CD4-positive, alpha-beta T cell treated with Interleukin-12 subunit alpha and Interleukin-12 subunit beta, for 1 hour (primary cell): ENCODE measurements around the gene PRSS1.
"Not testable (repeated sequence)": the region's sequence is repeated elsewhere in the genome, so short reads cannot be mapped to it uniquely, and the experiment has no call there.

Source experiments
- DNase-seq: peaks from one replicate; pipeline ENCODE4 v3.0.0-alpha.2; 2020

The PRSS1 gene

DNA sequence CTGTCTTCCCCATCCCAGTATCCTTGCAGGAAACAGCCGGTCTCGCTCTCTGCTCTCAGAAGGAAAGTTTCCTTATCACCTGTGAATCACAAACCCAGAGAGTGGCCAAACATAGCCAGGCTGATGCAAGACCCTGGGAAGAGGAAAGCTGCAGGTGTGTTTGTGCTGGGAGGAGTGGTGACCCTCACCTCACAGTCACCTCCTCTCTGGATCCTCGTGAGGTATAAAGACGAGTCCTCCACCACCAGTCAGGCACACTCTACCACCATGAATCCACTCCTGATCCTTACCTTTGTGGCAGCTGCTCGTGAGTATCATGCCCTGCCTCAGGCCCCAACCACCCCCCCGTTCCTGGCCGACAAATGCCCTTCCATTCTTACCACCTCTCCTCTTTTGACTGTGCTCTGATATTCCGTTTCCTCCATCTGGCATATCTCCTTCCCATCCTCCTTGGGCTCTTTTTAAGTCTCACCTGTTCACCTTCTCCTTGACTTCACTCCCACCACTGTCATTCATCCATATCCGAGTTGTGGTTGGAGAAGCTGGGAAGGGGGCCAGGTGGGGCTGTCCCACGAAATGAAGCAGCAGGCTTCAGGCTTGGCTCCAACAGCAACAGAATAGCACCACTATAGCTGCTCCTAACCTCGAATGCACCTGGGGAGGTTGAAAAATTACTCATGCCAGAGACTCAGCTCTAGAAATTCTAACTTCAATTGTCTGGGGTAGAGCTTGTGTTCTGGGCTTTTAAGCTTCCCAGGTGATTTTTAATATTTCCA lies at the start of gene PRSS1:
TSS of gene PRSS1 (plus strand) at position 255 of the 776 bp plus-strand sequence. CDS start at position 268, 13 bp downstream.
- no peak for DNase-seq

DNA sequence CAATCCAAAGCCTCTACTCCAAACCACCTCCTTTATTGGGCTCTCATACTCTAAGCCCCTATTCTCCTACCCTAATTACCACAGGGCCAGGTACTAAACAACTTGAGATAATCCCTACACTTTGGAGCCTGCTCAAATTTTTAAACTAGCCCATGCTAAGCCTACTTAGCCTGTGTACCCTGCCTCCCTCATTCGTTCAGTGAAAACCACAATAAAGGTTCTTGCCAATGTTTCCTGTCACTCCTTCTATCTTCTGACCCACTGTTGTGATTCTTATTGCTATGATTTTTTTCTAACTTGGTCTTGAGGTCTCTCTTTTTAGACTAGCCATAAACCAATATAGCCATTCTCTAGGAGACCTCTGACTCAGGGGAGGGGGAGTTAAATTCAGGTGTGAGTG lies 48.3 kb upstream of the PRSS1 start:
- not testable (repeated sequence) for DNase-seq

DNA sequence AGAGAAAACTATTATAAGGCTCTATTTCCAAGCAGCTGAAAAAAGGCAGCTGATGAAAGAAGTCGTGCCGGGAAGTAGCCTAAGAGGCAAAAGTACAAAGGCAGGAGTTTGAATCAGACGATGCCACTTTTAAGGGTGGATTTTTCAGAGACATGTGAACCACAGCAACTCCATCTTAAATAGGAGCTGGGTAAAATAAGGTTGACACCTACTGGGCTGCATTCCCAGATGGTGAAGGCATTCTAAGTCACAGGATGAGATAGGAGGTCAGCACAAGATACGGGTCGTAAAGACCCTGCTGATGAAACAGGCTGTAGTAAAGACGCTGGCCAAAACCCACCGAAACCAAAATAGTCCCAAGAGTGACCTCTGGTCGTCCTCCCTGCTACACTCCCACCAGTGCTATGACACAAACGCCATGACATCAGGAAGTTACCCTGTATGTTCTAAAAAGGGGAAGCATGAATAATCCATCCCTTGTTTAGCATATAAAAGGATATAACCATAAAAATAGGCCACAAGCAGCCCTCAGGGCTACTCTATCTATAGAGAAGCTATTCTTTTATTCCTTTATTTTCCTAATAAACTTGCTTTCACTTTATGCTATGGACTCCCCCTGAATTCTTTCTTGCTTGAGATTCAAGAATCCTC lies 45.5 kb upstream of the PRSS1 start:
- DNase-seq, result no peak

DNA sequence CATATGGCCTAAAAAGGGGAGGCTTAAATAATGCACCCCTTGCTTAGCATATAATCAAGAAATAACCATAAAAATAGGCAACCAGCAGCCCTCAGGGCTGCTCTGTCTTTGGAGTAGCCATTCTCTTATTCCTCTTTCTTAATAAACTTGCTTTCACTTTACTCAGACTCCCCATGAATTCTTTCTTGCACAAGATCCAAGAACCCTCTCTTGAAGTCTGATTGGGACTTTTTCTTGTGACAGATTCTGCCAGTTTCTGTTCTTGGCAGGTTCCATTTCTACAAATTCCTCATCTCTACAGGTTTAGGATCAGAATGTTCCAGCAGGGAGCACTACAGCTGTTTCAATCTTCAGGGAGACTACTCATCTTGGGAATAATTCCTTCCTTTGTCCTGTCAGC lies 40.5 kb upstream of the PRSS1 start:
- not testable (repeated sequence) for DNase-seq

DNA sequence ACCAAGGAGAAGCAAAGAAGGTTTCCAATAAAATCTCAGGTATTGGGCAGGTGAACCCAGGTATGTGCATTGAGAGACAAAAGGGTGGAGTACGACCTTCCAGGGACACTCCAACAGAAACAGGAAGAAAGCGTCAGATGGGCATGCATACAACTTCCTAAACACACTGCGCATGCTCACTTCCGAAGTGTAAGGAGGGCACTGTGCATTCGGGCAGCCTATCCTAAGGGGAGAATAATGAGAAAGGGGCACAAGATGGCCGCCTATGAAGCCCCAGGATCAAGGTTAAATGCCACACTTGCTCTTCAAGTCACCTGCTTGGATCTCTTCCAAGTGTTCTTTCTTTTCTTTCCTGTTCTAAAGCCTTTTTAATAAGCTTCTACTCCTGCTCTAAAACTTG lies 39.4 kb upstream of the PRSS1 start:
- no peak for DNase-seq

DNA sequence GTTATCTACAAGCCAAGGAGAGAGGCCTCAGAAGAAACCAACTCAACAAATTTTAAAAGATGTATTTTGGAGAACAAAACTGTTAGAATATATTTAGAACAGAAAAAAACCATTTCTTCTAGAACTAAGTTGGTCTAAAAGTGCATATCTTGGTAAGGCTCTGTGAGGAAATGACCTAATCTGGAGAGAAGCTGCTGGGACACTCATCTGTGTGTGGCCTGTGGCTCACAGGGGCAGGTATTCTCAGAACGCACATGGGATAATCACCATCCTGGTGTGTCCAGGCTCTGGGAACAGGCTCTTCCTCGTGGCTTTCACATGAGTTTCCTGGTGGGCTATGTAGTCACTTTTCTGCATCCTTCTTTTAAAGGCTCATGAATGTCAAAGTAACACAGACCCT lies 38.1 kb upstream of the PRSS1 start:
- DNase-seq, result no peak

DNA sequence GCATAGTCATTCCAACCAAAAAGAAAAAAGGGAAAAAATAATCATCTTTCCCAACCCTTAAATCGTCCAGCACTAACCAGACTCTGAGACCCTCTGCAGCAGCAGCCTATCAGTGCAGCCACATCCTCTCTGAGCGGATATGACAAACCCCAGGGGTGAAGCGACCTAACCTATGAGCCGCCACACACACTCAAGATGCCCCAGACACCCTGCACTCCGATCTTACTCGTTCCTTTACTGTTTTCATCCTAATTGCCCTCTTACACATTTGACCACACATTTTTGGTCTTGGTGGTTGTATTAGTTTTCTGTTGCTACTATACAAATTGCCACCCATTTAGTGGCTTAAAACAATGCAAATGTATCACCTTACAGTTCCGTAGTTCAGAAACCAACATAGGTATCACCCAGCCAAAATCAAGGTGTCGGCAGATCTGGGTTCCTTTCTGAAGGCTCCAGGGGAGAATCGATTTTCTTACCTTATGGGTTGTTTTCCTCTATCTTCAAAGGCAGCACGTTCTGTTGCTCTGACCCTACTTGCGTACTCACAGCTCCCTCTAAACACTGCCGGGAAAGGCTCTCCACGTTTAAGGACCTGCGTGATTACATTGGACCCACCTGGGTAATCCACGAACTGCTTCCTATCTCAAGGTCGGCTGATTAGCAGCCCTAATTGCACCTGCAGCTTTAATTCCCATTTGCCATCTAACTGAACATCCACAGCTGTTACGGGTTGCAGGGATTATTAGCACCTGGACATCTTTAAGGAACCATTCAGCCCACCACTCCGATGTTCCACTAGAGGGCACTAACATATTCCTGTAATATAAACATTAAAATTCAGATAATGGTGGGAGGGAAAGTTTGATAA lies 37.3 kb upstream of the PRSS1 start:
- peak; percentile 54 for DNase-seq

DNA sequence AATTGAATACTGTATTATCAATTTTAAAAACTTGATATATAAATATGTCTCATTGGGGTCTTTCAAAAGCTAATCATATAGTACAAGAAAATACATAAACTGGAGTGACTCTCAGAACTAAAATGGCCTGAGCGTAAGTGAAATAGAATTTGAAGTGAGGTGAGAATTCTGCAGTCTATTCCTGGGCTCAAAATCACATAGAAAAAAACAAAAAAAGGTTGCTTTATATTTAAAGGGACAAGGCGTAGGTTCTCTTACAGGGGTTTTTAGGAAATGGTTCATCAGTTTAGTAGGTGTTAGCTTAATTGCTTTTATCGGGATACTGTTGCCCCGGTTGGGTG lies 36.7 kb upstream of the PRSS1 start:
- no peak for DNase-seq

DNA sequence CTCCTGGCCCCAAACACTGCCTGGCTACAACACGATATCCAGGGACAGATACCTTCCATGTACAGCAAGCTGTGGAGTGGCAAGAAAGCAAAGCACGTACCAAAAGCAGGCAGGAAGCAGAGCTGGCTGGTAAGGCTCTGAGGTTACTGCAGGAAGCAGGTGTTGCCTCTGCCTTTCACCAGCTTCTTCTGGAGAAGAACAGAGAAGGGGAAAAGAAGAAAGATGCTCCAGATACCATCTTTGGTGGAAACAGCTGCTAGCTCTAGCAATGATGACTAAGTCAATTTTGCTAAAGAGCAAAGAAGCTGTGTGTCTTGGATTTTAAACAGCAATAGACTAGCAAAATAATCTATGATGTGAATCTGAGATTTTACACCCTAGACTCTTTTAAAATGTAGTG lies 34.9 kb upstream of the PRSS1 start:
- peak; percentile 53 for DNase-seq

DNA sequence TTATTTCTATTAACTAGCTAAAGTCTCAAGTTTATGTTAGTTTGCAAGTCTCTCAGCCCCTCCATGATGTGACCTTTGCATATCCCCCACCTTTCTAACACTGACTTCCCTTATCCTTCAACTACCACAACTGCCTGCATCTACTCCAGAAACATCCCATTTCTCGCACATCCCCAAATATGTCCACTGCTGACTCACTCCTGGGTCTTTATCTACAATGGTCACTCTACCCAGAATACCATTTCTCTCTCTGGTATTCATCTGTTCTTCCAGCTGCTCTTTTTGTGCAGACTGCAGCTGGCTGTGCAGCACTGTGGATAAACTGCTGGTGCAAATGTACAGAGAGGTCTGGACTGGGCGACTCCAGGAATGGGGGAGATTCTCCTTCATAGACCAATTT lies 32.7 kb upstream of the PRSS1 start:
- DNase-seq, result no peak

DNA sequence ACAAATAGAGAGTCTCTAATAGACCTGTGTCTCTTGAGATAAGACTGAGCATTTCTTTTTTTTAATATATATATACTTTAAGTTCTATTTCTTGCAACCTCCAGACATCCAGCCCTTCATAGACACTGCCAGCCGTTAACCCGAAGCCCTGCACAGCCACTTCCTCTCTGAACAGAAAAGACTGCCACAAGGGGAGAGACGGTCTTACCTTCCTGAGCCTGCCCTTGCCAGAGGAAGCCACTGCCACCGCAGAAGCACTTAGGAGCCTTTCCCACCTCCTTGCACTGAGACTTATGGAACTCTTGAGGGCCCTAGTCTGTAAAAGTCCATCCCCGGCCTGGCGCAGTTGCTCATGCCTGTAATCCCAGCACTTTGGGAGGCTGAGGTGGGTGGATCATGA lies 31.8 kb upstream of the PRSS1 start:
- DNase-seq, result peak; percentile 36

DNA sequence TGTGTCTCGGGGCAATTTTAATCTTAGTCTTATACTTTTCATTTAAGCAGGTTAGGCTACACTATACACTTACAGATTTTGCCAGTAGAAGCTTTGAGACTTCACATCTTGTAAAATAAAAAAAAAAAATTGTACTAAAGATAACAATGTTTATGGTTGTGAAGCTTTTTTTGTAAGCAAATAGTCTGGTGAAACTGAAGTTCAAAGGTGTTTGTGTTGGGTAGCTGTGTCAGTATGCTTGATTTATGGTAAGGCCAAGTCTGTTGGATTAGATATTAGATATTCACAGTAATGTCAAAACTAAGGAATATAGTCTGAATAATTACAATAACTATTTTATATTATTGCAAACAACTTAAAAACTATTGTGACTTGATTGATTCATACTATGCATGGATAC lies 31.0 kb upstream of the PRSS1 start:
- DNase-seq, result no peak

DNA sequence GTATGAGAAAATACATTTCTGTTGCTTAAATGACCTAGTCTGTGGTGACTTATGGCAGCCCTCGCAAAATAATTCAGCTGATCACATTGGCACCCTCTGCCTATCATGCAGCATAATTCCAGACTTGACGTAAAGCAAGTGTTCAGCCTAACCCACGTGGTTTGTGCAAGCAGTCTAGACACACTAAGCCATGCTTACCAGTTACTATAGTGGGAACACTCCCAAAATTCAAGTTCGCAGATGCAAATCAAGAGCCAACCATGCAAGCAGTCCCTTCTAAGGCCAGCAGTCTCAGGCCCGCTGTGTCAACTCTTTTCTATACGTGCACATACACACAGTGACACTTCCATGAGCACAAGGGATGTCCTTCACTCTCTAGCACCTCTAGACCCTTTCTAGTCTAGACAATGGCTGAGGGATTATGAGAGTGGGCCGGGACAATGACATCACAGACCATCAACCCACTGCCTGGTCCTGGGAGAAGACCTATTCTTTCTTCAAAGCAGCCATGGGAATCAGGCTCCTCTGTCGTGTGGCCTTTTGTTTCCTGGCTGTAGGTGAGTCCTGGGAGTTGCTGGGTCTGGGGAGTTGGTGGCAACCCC lies 29.0 kb upstream of the PRSS1 start:
- DNase-seq, result no peak

DNA sequence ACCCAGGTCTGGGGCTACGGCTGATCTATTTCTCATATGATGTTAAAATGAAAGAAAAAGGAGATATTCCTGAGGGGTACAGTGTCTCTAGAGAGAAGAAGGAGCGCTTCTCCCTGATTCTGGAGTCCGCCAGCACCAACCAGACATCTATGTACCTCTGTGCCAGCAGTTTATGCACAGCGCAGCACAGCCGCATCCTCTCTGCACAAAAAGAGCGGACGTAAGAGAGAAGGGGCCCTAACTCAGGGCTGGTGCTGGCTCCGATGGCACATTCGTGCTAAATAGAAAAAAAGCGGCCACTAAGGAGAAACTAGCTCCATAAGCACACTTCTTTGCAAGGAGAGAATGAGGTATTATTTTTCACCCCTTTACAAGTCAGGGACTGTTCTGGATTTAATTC lies 28.3 kb upstream of the PRSS1 start:
- DNase-seq, result no peak

DNA sequence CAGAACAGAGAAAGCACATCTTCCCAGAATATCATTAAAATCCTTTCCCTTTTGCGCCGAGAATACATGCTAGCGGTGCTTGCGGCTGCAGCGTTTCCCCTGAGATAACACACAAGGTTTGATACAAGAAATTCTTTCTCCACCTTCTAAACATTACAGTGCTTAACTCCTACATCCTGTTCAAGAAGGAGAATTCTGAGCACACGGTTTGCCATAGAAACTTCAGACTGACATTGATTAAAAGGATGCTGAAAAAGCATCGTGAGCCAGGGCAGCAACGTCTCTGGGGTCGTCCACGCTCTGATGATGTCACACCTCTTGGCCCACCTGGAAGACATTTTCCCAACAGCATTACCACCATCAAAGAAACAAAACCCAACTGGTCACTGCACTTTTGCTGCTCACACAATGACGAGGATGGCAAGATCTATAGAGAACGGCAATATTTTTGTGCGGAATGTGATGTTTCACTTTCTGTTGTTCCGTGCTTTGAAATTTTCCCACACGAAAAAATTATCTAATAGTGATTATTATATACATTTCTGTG lies 27.0 kb upstream of the PRSS1 start:
- no peak for DNase-seq

DNA sequence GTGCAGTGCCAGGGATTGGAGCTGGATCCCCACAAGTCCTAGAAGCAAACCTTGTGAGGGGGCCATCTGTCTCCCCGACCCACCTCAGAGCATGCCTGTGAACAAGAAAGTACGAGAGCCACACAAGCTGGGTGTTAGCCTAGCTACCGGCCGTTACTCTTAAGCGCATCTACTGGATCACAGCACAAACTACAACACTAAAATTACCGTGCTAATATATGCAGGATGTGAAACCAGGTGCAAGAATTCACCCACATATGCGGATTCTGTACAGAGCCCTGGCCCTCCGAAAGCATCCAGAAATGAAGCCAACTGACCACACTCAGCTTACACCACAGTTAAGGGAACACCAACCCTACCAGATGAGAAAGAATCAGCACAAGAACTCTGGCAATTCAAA lies 16.0 kb upstream of the PRSS1 start:
- DNase-seq, result no peak

DNA sequence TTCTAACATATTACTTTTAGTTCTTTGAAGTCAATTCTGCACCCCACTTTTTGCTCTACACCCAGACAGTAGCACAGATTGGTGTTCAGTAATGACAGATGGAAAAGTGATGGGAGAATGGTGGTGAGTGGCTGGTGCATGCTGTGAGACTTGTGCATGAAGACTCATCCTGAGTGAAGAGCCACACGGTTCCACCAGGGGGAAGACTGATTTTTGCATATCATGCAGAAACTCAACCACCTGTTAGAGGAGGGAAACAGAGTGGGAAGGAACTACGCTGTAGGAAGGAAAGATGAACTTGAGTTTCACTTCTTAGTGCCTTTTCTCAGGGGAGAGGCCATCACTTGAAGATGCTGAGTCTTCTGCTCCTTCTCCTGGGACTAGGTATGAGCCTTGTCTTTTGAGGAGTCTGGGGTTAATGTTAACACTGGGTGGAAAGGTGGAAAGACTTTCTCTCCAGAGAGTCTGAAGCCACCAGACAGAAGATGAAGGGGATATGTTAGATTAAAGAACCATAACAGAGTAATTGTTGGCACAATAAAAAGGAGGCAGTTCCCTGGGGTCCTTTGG lies 9.3 kb upstream of the PRSS1 start:
- DNase-seq, result no peak

DNA sequence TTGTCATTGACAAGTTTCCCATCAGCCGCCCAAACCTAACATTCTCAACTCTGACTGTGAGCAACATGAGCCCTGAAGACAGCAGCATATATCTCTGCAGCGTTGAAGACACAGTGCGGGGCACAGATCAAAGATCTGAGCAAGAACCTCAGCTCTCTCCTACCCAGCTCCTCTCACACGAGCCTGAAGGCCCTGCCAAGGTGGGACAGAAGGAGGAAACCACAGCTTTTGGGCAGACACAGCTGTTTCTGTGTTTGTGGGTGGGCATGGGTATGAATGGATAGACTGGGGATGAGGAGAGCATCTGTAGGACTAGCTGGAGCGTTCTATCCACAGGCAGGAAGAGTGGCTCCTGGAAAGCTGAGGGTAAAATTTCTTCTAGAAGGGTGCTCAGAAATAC lies 8.5 kb upstream of the PRSS1 start:
- no peak for DNase-seq

DNA sequence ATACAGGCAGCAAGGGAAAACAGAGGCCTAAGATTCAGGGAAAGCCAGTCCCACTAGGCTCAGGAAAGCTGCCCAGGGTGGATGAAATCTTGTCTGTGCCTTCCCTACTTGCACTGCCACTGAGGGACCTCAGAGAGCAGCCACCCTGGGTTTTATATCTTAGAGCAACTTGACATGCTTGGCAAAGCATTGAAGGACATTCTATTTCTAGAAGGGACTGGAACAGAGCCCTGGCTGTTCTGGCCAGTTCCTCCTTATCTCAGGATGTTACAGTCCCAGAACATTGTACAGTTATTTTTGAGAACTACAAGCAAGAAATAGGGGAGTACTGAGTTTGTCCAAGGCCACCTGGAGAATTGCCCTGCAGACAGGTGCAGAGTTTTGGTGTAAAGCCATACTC lies 7.3 kb upstream of the PRSS1 start:
- not testable (repeated sequence) for DNase-seq

DNA sequence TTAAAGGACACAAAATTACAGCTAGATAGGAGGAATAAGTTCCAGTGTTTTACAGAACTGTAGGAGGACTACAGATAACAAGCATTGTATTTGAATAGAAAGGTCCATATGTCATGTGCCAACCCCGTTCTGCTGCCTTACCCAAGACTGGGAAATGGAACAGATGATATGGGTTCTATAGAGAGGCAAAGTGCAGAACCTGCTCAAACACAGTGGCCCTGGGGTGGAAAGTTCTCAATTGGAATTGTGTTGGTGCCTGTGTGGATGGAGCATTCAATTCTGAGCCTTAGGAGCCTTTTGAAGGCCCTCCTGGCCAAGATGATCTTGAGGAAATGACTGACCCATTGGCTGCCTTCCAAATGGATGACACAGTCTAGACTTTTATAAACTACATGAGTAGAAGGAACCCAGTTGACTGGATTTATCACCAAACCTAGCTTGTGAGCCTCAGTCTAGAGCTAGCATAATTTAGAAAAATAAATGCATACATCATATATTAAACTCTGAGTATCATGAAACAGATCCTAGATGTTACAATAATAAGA lies 4.1 kb upstream of the PRSS1 start:
- no peak for DNase-seq

DNA sequence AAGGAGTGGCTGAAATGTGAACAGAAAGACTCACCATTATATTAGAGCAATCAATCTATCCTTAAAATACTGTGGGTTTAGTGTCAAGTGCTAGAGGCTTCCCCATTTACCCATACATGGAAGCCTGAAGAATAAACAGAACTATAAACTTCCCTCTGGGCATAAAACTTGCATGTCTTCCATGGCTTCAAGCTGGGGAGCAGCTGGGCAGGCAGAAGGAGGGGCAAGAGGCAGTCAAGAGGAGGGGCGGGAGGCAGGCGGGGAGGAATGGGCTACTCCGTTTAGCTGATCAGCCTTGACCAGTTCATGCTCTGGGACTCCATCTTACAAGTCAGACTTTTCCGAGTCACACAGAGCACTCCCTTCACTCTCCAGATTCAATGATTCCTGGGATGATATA lies 3.5 kb upstream of the PRSS1 start:
- no peak for DNase-seq

DNA sequence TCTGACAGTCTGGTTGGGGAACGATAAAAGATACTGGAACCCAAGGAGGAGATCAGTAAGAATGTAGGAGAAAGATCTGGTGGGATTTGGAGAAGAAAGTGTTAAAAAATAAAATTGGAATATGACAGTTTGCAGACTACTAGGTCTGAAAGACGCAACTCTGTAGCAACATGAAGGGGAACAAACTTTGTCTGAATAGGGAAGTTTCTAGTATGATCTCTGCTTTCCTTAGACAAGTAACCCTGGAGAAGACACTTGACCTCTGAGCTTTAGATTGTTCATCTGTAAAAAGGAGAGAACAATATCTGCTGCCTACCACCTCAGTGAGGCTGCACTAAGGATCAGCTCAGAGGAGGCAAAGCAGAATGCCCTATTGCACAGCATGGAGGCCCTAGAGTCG lies 3.0 kb upstream of the PRSS1 start:
- no peak for DNase-seq

DNA sequence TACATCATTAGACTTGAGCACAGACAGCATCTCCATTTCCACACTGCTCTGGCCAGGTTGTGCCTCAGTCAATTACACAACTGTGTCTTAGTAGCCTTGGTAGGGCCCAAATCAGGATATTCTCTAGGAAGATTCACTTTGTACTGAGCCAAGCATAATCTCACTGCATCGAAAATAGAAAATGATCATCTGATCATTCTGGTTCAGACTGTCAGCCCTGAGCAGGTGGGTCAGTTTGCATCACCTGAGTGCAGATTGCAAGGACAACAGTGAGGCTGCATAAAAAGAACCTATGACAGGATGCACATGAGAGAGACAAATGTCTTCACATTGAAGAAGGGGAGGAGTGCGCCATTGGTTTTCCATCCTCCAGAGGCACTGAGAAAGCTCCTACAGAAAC lies 862 bp upstream of the PRSS1 start:
- DNase-seq, result not testable (repeated sequence)
